Measurements from ENCODE around the gene PSMG4. TPM values are rescaled to one million over a fixed set of nuclear protein-coding genes. Genes with fewer than 3 reads are reported as not detected.

The PSMG4 gene
- total and polyA plus RNA-seq, 8 donors, result 16.9 to 27.5 (median 22.2) TPM

- no peaks in the 10 kb centered on the region for H3K4me1 ChIP-seq
- intact Hi-C loops (cut with DNase I), result loop anchor here in 1 of 2 donors (10.0 kb wide), 1 partner anchor 167 kb away; the partner anchor contains the start of gene SLC22A23
- H3K9me3 ChIP-seq, result no peaks in the 10 kb centered on the region
- H3K36me3 ChIP-seq, result peaks cover 0 to 11% of the 10 kb centered on the region in 2 donors
- no peak overlapping the region for H3K27ac ChIP-seq
- no peaks in the 10 kb centered on the region for H3K27me3 ChIP-seq
- TF ChIP-seq CTCF (IDR thresholded peaks at IDR 0.05), result no peak
- H3K4me3 ChIP-seq, result no peak overlapping the region
- DNase-seq (no peak), ATAC-seq (no peak)
Measured at GRCh38 chr6:3287976-3288707, 29.4 kb downstream of the PSMG4 start.

GRCh38 chr6:3288711-3289663, 30.2 kb downstream of the PSMG4 start:
- no peak for DNase-seq
- no peaks in the 10 kb centered on the region for H3K27me3 ChIP-seq
- ATAC-seq, result no peak
- H3K9me3 ChIP-seq, result no peaks in the 10 kb centered on the region
- no peak overlapping the region for H3K4me3 ChIP-seq
- no peaks in the 10 kb centered on the region for H3K4me1 ChIP-seq
- no peak for TF ChIP-seq CTCF (IDR thresholded peaks at IDR 0.05)
- H3K36me3 ChIP-seq, result peaks cover 0 to 5% of the 10 kb centered on the region in 2 donors
- H3K27ac ChIP-seq, result no peak overlapping the region
- intact Hi-C loops (cut with DNase I), result loop anchor here in 1 of 2 donors (10.0 kb wide), 1 partner anchor 166 kb away; the partner anchor contains the start of gene SLC22A23

- no peak for ATAC-seq
Measured at GRCh38 chr6:3289664-3290055, 30.9 kb downstream of the PSMG4 start.

GRCh38 chr6:3290149-3290930, 31.6 kb downstream of the PSMG4 start:
- intact Hi-C loops (cut with DNase I), result no loop called here
- DNase-seq (no peak), ATAC-seq (no peak)
- Histone ChIP-seq H3K27ac (no peak overlapping the region), H3K4me1 (no peaks in the 10 kb centered on the region), H3K27me3 (no peaks in the 10 kb centered on the region), H3K4me3 (no peak overlapping the region), H3K36me3 (peaks cover 0 to 4% of the 10 kb centered on the region in 2 donors), H3K9me3 (no peaks in the 10 kb centered on the region)
- TF ChIP-seq CTCF (IDR thresholded peaks at IDR 0.05), result no peak

More at GRCh38 chr6:3289664-3290055, 30.9 kb downstream of the PSMG4 start:
- H3K4me3 ChIP-seq, result no peak overlapping the region
- no peak for TF ChIP-seq CTCF (IDR thresholded peaks at IDR 0.05)
- H3K36me3 ChIP-seq, result peaks cover 0 to 4% of the 10 kb centered on the region in 2 donors
- no peaks in the 10 kb centered on the region for H3K27me3 ChIP-seq
- no peaks in the 10 kb centered on the region for H3K9me3 ChIP-seq
- H3K27ac ChIP-seq, result no peak overlapping the region
- no peaks in the 10 kb centered on the region for H3K4me1 ChIP-seq
- intact Hi-C loops (cut with DNase I), result loop anchor here in 1 of 2 donors (10.0 kb wide), 1 partner anchor 165 kb away; the partner anchor contains the start of gene SLC22A23
- no peak for DNase-seq

Measured in left lung (tissue), 10 donors.